Measurements from ENCODE around the gene TMCO1.
"Not testable (repeated sequence)": the region's sequence is repeated elsewhere in the genome, so short reads cannot be mapped to it uniquely, and the experiment has no call there.

TMCO1 gene

DNA sequence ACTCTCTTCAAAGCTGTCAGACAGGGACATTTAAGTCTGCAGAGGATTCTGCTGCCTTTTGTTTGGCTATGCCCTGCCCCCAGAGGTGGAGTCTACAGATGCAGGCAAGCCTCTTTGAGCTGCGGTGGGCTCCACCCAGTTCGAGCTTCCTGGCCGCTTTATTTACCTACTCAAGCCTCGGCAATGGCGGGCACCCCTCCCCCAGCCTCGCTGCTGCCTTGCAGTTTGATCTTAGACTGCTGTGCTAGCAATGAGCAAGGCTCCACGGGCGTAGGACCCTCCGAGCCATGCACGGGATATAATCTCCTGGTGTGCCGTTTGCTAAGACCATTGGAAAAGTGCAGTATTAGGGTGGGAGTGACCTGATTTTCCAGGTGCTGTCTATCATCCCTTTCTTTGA is 14.9 kb upstream of the TMCO1 start:
- not testable (repeated sequence) for H3K9me3 ChIP-seq (ENCODE audit: control insufficient read depth, low read length); H3K27ac ChIP-seq (ENCODE audit: insufficient read depth, low read length, poor library complexity, severe bottlenecking); H3K4me3 ChIP-seq (ENCODE audit: insufficient read depth, low read depth, low read length, poor library complexity, severe bottlenecking); H3K36me3 ChIP-seq (ENCODE audit: control insufficient read depth, insufficient read depth, low read length); H3K27me3 ChIP-seq (replicated peaks; ENCODE audit: control insufficient read depth, insufficient read depth, low read length, poor library complexity, severe bottlenecking); DNase-seq; H3K4me1 ChIP-seq (ENCODE audit: control insufficient read depth, insufficient read depth, low read length, poor library complexity, severe bottlenecking)

DNA sequence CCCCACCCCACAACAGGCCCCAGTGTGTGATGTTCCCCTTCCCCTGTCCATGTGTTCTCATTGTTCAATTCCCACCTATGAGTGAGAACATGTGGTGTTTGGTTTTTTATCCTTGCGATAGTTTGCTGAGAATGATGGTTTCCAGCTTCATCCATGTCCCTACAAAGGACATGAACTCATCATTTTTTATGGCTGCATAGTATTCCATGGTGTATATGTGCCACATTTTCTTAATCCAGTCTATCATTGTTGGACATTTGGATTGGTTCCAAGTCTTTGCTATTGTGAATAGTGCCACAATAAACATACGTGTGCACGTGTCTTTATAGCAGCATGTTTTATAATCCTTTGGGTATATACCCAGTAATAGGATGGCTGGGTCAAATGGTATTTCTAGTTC is 9.5 kb upstream of the TMCO1 start:
- H3K27ac ChIP-seq (ENCODE audit: insufficient read depth, low read length, poor library complexity, severe bottlenecking); H3K4me1 ChIP-seq (ENCODE audit: control insufficient read depth, insufficient read depth, low read length, poor library complexity, severe bottlenecking); DNase-seq; H3K9me3 ChIP-seq (ENCODE audit: control insufficient read depth, low read length); H3K4me3 ChIP-seq (ENCODE audit: insufficient read depth, low read depth, low read length, poor library complexity, severe bottlenecking); H3K27me3 ChIP-seq (replicated peaks; ENCODE audit: control insufficient read depth, insufficient read depth, low read length, poor library complexity, severe bottlenecking); H3K36me3 ChIP-seq (ENCODE audit: control insufficient read depth, insufficient read depth, low read length): not testable (repeated sequence)

DNA sequence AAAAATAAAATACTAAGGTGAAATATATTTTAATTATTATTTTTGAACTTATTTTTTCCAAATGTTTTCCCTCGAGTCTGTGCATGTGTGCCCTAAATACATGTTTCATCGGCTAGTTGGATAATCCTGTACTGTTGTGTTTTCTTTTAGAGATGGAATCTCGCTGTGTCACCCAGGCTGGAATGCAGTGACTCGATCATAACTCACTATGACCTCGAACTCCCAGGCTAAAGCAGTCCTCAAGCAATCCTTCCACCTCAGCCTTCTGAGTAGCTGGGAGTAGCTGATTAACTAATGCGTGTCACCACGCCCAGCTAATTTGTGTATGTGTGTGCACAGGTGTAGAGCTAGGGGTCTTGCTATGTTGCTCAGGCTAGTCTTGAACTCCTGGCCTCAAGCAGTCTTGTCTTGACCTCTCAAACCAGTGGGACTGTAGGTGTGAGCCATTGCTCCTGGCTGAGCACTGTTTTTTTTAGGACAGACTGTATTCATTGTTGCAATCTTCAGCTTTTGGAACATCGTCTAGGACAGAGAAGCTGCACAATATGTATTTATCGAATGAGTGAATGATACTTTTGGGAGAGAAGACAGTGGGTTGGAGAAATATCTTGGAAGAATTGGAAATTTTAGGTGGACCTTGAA is 4.8 kb upstream of the TMCO1 start:
- no peak overlapping the region for H3K27ac ChIP-seq (ENCODE audit: insufficient read depth, low read length, poor library complexity, severe bottlenecking)
- DNase-seq: no peak

DNA sequence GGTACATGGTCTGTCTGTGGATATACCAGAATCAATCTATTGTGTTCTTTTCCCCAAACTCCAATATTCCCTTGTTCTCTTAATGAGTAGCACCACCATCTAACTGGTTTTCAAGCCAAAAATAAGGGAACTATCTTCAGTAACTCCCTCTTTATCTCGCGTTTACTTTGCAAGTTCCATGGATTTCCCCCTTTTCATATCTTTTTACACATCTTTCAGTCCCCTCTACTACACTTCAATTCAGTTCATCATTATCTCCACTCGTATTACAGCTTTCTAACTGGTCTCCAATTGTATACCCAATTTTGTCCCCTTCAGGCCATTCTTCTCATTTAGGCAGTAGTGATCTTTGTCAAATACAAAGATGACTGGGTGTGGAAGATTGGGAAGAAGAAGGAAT is 4.1 kb upstream of the TMCO1 start:
- Histone ChIP-seq H3K27ac (ENCODE audit: insufficient read depth, low read length, poor library complexity, severe bottlenecking) (no peak overlapping the region), H3K9me3 (ENCODE audit: control insufficient read depth, low read length) (no peaks in the 10 kb centered on the region), H3K4me3 (ENCODE audit: insufficient read depth, low read depth, low read length, poor library complexity, severe bottlenecking) (no peak overlapping the region)

More for the DNA sequence above, 4.8 kb upstream of the TMCO1 start:
- Histone ChIP-seq H3K4me3 (ENCODE audit: insufficient read depth, low read depth, low read length, poor library complexity, severe bottlenecking) (no peak overlapping the region), H3K27me3 (replicated peaks; ENCODE audit: control insufficient read depth, insufficient read depth, low read length, poor library complexity, severe bottlenecking) (no peaks in the 10 kb centered on the region), H3K36me3 (ENCODE audit: control insufficient read depth, insufficient read depth, low read length) (peaks cover 3% of the 10 kb centered on the region), H3K4me1 (ENCODE audit: control insufficient read depth, insufficient read depth, low read length, poor library complexity, severe bottlenecking) (peaks cover 11% of the 10 kb centered on the region), H3K9me3 (ENCODE audit: control insufficient read depth, low read length) (no peaks in the 10 kb centered on the region)

DNA sequence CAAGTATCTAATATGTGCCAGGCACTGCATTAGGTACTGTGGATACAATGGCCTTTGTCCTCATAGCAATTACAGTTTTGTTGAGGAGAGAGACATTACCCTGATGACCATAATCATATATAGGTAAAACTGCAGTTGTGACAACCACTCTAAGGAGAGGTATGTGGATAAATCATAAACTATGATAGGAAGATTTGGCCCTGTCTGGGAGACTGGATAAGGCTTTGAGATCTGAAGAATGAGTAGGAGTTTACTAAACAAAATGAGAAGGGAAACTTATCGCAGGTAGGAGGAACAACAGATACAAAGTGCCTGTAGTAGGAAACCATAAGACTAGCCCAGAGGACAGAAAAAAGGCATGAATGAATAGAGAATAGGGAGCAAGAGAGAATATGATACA is 4.4 kb downstream of the TMCO1 start:
- Histone ChIP-seq H3K4me3 (ENCODE audit: insufficient read depth, low read depth, low read length, poor library complexity, severe bottlenecking) (no peak overlapping the region), H3K36me3 (ENCODE audit: control insufficient read depth, insufficient read depth, low read length) (peaks cover 27% of the 10 kb centered on the region), H3K27ac (ENCODE audit: insufficient read depth, low read length, poor library complexity, severe bottlenecking) (no peak overlapping the region), H3K27me3 (replicated peaks; ENCODE audit: control insufficient read depth, insufficient read depth, low read length, poor library complexity, severe bottlenecking) (no peaks in the 10 kb centered on the region), H3K4me1 (ENCODE audit: control insufficient read depth, insufficient read depth, low read length, poor library complexity, severe bottlenecking) (peaks cover 4% of the 10 kb centered on the region), H3K9me3 (ENCODE audit: control insufficient read depth, low read length) (no peaks in the 10 kb centered on the region)
- no peak for DNase-seq

More for the DNA sequence above, 4.1 kb upstream of the TMCO1 start:
- H3K36me3 ChIP-seq (ENCODE audit: control insufficient read depth, insufficient read depth, low read length): peaks cover 3% of the 10 kb centered on the region
- no peak for DNase-seq
- H3K4me1 ChIP-seq (ENCODE audit: control insufficient read depth, insufficient read depth, low read length, poor library complexity, severe bottlenecking): peaks cover 11% of the 10 kb centered on the region
- H3K27me3 ChIP-seq (replicated peaks; ENCODE audit: control insufficient read depth, insufficient read depth, low read length, poor library complexity, severe bottlenecking): no peaks in the 10 kb centered on the region

DNA sequence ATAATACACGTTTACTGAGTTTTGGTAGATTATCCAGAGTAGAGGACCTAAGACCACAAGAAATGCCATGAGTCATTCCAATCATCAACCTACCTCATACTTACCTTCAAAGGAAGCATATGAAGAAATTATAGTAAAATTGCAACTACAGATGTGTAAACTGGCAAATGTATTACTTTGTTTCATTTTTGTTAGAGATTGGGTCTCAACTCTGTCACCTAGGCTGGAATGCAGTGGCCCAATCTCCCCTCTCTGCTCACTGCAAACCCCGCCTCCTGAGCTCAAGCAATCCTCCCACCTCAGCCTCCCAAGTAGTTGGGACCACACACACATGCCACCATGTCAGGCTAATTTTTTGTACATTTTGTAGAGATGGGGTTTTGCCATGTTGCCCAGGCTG is 5.2 kb downstream of the TMCO1 start:
- H3K9me3 ChIP-seq (ENCODE audit: control insufficient read depth, low read length): no peaks in the 10 kb centered on the region
- no peak overlapping the region for H3K27ac ChIP-seq (ENCODE audit: insufficient read depth, low read length, poor library complexity, severe bottlenecking)
- DNase-seq: no peak
- peaks cover 35% of the 10 kb centered on the region for H3K36me3 ChIP-seq (ENCODE audit: control insufficient read depth, insufficient read depth, low read length)
- H3K27me3 ChIP-seq (replicated peaks; ENCODE audit: control insufficient read depth, insufficient read depth, low read length, poor library complexity, severe bottlenecking): no peaks in the 10 kb centered on the region
- H3K4me3 ChIP-seq (ENCODE audit: insufficient read depth, low read depth, low read length, poor library complexity, severe bottlenecking): no peak overlapping the region
- peaks cover 4% of the 10 kb centered on the region for H3K4me1 ChIP-seq (ENCODE audit: control insufficient read depth, insufficient read depth, low read length, poor library complexity, severe bottlenecking)

DNA sequence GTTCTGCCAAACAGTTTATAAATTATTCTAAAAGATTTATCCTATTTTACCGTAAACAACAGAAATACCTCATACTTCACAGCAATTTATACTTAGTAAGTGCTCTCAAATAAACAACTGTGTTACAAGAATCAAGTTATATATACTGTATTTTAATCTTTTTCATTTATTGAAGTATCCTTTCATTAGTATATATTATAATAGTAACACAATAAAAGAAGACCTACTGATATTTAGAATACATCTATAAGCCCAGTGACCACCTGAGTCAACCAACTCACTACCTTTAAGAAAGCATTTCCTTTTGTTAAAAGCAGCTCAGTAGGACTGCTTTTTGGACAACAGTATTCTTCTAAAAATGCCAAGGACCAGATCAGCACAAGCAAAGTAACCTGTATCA is 5.9 kb downstream of the TMCO1 start:
- DNase-seq: no peak
- H3K4me1 ChIP-seq (ENCODE audit: control insufficient read depth, insufficient read depth, low read length, poor library complexity, severe bottlenecking): peaks cover 4% of the 10 kb centered on the region
- H3K4me3 ChIP-seq (ENCODE audit: insufficient read depth, low read depth, low read length, poor library complexity, severe bottlenecking): no peak overlapping the region
- no peaks in the 10 kb centered on the region for H3K9me3 ChIP-seq (ENCODE audit: control insufficient read depth, low read length)
- H3K27me3 ChIP-seq (replicated peaks; ENCODE audit: control insufficient read depth, insufficient read depth, low read length, poor library complexity, severe bottlenecking): no peaks in the 10 kb centered on the region
- peaks cover 41% of the 10 kb centered on the region for H3K36me3 ChIP-seq (ENCODE audit: control insufficient read depth, insufficient read depth, low read length)
- no peak overlapping the region for H3K27ac ChIP-seq (ENCODE audit: insufficient read depth, low read length, poor library complexity, severe bottlenecking)

DNA sequence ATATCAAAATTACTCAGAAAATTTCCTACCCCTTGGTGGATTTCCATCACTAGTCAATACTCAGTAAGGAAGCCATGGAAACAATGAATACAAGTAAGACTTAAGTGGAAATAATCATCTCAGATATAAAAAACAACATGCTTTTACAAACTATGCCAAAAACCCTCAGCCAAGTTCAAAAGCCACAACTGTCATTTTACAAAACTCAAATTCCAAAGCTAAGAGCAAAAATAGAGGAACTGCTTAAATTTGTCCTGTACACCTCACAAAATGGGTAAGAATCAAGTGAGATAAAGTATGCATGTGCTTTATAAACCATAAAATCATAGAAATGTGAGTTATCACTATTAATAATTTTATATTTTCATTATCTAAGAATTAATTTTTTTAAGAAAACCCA is 9.6 kb downstream of the TMCO1 start:
- no peak for DNase-seq

DNA sequence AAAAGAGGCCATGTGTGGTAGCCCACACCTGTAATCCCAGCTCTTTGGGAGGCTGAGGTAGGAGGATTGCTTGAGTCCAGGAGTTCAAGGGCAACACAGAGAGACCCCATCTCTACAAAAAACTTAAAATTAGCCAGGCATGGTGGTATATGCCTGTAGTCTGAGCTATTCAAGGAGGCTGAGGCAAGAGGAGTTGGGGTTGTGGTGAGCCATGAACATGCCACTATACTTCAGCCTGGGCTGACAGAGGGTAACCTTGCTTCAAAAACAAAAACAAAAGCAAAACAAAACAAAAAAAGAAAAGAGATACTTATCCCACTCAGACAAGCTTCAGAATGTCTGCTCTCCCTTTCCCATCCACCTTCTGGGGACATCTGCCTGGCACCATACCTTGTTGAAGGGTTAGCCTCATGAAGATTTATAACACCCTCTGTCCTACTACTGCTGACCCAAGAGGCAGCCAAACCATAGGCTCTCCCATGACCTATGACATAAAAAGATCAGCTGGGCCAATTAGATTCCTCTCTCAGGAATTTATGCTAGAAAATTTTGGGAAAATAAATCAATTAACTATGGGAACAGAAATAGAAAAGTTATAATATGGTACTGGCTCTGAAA is 13.2 kb downstream of the TMCO1 start:
- H3K4me3 ChIP-seq (ENCODE audit: insufficient read depth, low read depth, low read length, poor library complexity, severe bottlenecking): no peak overlapping the region
- no peaks in the 10 kb centered on the region for H3K4me1 ChIP-seq (ENCODE audit: control insufficient read depth, insufficient read depth, low read length, poor library complexity, severe bottlenecking)
- no peak overlapping the region for H3K27ac ChIP-seq (ENCODE audit: insufficient read depth, low read length, poor library complexity, severe bottlenecking)
- peaks cover 33% of the 10 kb centered on the region for H3K36me3 ChIP-seq (ENCODE audit: control insufficient read depth, insufficient read depth, low read length)
- no peaks in the 10 kb centered on the region for H3K27me3 ChIP-seq (replicated peaks; ENCODE audit: control insufficient read depth, insufficient read depth, low read length, poor library complexity, severe bottlenecking)
- DNase-seq: no peak
- no peaks in the 10 kb centered on the region for H3K9me3 ChIP-seq (ENCODE audit: control insufficient read depth, low read length)

More for the DNA sequence above, 9.6 kb downstream of the TMCO1 start:
- Histone ChIP-seq H3K27ac (ENCODE audit: insufficient read depth, low read length, poor library complexity, severe bottlenecking) (no peak overlapping the region), H3K36me3 (ENCODE audit: control insufficient read depth, insufficient read depth, low read length) (peaks cover 36% of the 10 kb centered on the region), H3K4me3 (ENCODE audit: insufficient read depth, low read depth, low read length, poor library complexity, severe bottlenecking) (no peak overlapping the region), H3K9me3 (ENCODE audit: control insufficient read depth, low read length) (no peaks in the 10 kb centered on the region), H3K4me1 (ENCODE audit: control insufficient read depth, insufficient read depth, low read length, poor library complexity, severe bottlenecking) (no peaks in the 10 kb centered on the region), H3K27me3 (replicated peaks; ENCODE audit: control insufficient read depth, insufficient read depth, low read length, poor library complexity, severe bottlenecking) (no peaks in the 10 kb centered on the region)

DNA sequence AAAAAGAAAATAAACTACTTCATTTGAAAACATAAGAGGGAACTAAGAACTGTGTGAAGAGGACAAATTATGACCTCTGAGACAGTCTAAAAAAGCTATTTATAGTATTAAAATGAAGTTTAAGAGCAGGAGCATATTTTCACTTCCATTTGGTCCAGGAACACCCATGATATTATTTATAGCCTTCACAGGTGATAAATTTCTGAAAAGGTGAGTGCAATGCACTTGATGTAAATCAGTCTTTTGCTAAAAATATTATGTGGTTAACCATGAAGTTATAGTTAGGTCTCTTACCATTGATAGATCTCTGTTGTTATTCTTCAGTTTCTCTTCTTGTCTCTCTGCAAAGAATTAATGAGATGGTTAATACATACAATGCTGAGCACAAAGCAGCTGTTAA is 14.7 kb downstream of the TMCO1 start:
- no peak overlapping the region for H3K4me3 ChIP-seq (ENCODE audit: insufficient read depth, low read depth, low read length, poor library complexity, severe bottlenecking)
- no peaks in the 10 kb centered on the region for H3K4me1 ChIP-seq (ENCODE audit: control insufficient read depth, insufficient read depth, low read length, poor library complexity, severe bottlenecking)
- no peaks in the 10 kb centered on the region for H3K27me3 ChIP-seq (replicated peaks; ENCODE audit: control insufficient read depth, insufficient read depth, low read length, poor library complexity, severe bottlenecking)
- no peak for DNase-seq
- H3K9me3 ChIP-seq (ENCODE audit: control insufficient read depth, low read length): no peaks in the 10 kb centered on the region
- H3K36me3 ChIP-seq (ENCODE audit: control insufficient read depth, insufficient read depth, low read length): peaks cover 31% of the 10 kb centered on the region
- H3K27ac ChIP-seq (ENCODE audit: insufficient read depth, low read length, poor library complexity, severe bottlenecking): no peak overlapping the region

Measured in effector memory CD4-positive, alpha-beta T cell (primary cell).